Stimulated activated CD4-positive, alpha-beta T cell treated with anti-CD3 and anti-CD28 coated beads, TNF-alpha, amount 100 ng/mL, for 1 hour (primary cell): Measurements from ENCODE around the gene UGCG.
"Not testable (repeated sequence)": the region's sequence is repeated elsewhere in the genome, so short reads cannot be mapped to it uniquely, and the experiment has no call there.

ENCODE experiments used
- DNase-seq, 3 donors: peaks; one replicate each; pipeline ENCODE4 v3.0.0-alpha.2; 2020; ENCODE audit warnings: low read depth in 3 of 3, low spot score in 1 of 3

The UGCG gene

GRCh38 chr9:111949919-111950318 lies 53.3 kb downstream of the UGCG start:
- DNase-seq = no peak

DNA sequence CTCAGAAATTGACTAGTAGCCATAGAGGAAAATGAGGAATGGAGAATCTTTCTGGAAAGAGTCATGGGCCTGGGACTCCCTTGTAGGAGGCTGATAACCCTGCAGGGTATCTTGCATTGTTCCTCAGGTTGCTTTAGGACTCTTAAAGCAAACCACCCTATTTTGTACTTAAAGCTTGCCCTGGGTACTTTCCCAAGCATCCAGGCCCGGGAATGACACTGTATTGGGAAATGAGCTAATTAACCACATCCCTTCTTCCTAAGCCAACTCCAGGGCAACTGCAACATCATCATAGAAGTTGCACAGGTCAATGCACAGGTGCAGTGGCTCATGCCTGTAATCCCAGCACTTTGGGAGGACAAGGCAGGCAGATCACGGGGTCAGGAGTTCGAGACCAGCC lies 55.9 kb downstream of the UGCG start:
- DNase-seq = no peak

DNA sequence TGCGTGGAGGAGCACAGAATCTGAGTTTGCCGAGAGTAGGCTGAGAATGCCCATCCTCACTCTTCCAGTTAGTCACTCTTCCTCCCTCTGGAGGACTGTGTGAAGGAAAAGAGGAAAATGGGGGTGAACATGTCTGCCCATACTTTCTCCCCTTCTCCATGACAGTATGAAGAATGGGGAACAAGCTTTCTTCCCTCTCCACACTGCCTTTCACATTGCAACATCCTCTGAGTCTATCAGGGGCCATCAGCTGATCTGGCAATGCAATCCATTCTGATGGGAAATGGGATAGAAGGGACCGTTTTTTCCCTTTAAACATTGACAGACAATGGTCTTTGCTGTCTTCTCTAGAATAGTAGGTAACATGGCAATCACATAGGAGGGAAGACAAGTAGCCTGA lies 56.8 kb downstream of the UGCG start:
- DNase-seq = no peak

- no peak for DNase-seq
Observed at GRCh38 chr9:111955048-111955447, 58.4 kb downstream of the UGCG start.

GRCh38 chr9:111957856-111958631 lies 61.4 kb downstream of the UGCG start:
- DNase-seq = no peak

DNA sequence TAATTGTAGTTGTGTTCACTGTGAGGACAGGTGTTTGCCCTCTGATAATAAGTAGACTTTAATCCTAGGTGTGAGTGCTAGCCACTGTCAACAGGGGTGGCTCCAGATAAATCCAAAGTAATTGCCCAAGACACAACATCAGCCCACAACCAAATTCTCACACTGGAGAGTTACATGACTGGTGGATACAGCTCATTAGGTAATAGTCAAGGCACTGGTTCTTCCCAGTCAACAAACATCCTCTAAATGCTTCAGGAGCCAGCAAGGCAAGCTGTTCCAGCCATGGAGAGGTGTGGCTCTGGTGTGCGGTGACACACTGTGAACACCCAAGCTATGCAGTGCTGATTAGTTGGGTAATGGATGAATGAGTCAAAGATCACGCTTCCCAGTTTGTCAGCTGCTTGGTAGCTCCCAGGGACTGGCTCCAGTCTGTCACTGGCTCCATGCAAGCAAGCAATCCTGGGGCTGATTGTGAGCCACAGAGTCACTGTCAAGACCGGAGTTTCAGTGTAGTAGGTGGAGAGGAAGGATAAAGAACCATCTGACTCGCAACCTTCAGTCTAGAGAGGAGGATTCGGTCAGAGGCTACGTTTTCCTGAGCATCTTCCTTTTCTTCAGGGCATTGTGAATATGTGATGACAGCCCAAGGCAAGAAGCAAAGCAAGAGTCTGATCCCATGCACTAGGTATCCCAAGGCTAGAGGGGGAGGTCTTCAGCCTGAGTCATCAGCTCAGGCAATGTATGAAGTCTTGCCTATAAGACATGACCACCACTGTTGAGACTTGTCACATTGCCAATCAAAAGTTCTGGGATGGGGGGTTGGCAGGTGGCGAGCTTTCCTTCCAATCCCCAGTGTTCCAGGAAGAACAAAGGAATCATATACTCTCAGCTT lies 63.1 kb downstream of the UGCG start:
- DNase-seq = no peak

GRCh38 chr9:111960485-111960884 lies 63.9 kb downstream of the UGCG start:
- not testable (repeated sequence) for DNase-seq

DNA sequence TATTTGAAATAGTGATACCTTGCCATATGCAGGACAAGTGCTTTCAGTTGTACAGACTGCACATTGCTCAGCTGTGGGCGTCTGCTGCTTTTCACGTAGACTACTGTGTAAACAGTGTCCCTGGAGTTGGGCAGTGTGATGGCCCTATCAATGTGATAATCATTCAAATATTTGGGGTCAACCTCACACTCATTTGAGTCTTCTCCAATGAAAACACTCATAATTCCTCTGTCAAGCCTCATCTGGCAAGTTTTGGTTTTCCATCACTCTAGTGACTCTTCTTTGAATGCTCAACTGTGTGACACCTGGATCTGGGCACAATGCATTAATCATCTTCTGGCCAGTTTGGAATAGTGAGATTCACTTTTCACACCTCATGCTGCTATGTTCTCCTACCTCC lies 64.4 kb downstream of the UGCG start:
- no peak for DNase-seq

DNA sequence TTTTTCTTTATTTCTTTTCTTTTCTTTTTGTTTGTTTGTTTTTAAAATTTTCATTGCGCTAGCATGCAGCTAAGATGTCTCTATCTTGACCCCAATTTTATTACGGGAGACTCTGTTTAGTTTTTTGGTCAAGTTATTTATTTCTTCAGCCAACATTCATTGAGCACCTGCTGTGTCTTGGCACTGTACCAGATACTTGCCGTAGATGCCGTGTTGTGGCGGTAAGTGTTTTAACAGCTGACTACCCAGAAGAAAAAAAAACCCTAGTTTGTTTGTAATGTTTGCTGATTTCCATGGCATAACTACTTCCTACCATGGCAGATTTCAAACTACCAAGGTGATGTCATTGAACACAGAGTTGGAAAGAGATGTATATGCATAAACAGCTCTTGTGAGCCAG lies 65.0 kb downstream of the UGCG start:
- no peak for DNase-seq

- DNase-seq = no peak
Observed at GRCh38 chr9:111962021-111962420, 65.4 kb downstream of the UGCG start.

GRCh38 chr9:111963995-111964394 lies 67.4 kb downstream of the UGCG start:
- no peak for DNase-seq

- DNase-seq = no peak
Observed at GRCh38 chr9:111965566-111966019, 69.0 kb downstream of the UGCG start.

DNA sequence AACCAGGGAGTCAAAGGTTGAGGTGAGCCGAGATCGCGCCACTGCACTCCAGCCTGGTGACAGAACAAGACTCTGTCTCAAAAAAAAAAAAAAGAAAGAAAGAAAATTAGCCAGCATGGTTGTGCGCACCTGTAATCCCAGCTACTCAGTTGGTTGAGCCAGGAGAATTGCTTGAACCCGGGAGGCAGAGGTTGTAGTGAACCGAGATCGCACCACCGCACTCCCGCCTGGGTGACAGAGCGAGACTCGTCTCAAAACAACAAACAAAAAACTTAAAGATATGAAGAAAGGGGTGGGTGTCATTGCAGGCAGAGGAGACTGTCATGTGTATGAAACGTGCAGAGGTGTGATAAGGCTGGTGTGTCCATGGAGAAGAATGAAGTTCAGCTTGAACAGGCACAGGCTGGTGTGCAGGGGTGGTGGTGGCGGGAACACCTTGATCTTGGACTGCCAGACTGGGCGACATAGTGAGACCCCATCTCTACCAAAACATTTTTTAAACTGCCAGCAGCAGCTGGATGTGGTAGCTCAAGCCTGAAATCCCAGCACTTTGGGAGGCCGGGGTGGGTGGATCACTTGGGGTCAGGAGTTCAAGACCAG lies 69.6 kb downstream of the UGCG start:
- no peak for DNase-seq

DNA sequence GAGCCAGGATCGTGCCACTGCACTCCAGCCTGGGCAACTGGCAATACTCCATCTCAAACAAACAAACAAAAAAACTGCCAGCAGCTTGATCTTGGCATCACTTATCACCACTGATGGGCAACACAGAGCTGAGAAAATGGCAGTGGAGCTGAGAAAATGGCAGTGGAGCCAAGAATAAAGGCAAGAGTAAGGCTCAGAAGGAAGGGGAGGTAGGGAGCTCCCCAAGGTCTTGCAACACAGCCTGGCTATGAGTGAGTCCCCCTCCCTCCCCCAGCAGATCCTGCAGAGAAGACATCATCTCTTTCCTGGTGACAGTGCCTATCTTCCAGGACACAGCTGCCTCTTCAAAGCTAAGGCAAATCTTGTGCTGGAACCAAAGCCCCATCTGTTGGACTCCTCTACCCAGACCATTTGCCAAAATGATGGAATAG lies 70.3 kb downstream of the UGCG start:
- DNase-seq = no peak

DNA sequence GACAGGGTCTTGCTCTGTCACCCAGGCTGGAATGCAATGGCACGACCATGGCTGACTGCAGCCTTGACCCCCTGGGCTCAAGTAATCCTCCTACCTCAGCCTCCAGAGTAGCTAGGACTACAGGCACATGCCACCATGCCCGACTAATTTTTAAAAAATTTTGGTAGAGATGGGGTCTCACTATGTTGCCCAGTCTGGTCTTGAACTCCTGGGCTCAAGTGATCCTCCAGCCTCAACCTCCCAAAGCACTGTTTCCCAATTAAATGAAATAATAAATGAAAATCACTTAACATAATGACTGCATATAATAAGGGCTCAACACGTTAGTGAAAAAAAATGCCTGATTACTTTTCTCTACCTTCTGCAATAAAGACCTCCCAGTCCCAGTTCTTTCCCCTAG lies 71.0 kb downstream of the UGCG start:
- DNase-seq = no peak

- no peak for DNase-seq
Observed at GRCh38 chr9:111969061-111969460, 72.4 kb downstream of the UGCG start.

GRCh38 chr9:111969622-111970021 lies 73.0 kb downstream of the UGCG start:
- no peak for DNase-seq

GRCh38 chr9:111970827-111971226 lies 74.2 kb downstream of the UGCG start:
- no peak for DNase-seq

DNA sequence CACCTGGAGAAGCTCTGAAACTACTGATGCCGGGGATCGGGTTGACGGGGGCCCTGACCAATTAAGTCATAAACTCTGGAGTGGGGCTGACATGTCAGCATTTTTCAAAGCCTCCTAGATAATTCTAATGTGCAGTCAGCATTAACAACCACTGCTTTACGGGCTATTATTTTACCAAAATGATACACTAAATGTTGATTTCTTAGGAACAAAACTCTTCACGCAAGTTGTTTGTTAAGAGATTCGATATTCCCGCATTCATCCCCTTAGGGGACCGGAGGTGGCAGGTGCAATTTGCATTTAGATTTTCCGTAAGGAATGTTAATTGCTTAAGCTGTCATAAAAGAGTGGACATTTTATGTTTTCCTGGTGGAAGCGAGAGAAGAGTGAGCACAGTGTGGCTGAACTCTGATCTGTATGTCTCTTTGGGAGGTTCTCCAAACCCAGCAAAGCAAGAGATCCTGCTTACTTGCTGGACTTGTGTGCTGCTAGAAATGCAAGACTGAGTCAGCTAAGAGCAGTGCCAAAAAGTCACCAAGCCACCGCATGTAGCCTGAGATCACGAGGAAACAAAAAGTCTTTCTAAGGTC lies 77.6 kb downstream of the UGCG start:
- no peak for DNase-seq

DNA sequence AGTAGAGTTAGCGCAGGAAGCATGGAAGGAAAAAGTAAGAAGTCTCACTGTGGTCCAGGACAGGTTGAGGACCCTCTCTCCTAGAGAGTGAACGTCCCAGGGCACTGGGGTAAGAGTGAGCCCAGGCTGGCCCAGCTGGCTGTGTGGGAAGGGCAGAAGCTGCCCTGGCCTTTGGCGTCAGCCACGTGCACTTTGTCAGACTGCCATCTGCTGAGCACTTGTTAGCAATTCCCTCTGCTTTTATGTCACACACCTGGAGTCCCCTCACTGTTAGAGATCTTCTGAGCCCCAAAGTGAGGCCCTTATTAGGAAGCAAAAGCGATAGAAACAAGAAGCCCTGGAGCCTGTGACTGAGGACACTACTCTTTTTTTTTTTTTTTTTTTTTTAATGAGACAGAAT lies 79.1 kb downstream of the UGCG start:
- DNase-seq = no peak

GRCh38 chr9:111978616-111979015 lies 82.0 kb downstream of the UGCG start:
- DNase-seq = no peak
